Right atrium auricular region (tissue), 2 donors: Measurements from ENCODE around the gene EFNA5. TPM values are rescaled to one million over a fixed set of nuclear protein-coding genes. Genes with fewer than 3 reads are reported as not detected.

Experiments used
- DNase-seq: peaks from one replicate; pipeline ENCODE4 v3.0.0-alpha.2; 2019; ENCODE audit warnings: low spot score
- H3K27ac ChIP-seq, 2 donors: fragments of 200-600 bp; sonication (generic); 1 replicate in 1 of 2; 2 replicates in 1 of 2; pipeline ENCODE4 v1.5.1; 2016 to 2019
- H3K27me3 ChIP-seq, 2 donors: fragments of 200-600 bp; sonication (generic); one replicate each; pipeline versions ENCODE4 v1.5.1 to v1.6.0; 2017 to 2019
- H3K36me3 ChIP-seq: fragments of 200-600 bp; sonication (generic); one replicate; pipeline ENCODE4 v1.5.1; 2016
- H3K4me1 ChIP-seq, 2 donors: fragments of 200-600 bp; sonication (generic); one replicate each; pipeline versions ENCODE4 v1.5.1 to v1.6.0; 2017 to 2019
- H3K4me3 ChIP-seq, 2 donors: fragments of 200-600 bp; sonication (generic); 1 replicate in 1 of 2; 2 replicates in 1 of 2; pipeline ENCODE4 v1.5.1; 2017 to 2019; ENCODE audit warnings: mild to moderate bottlenecking in 1 of 2, moderate library complexity in 1 of 2
- H3K9me3 ChIP-seq, 2 donors: fragments of 200-600 bp; sonication (generic); one replicate each; pipeline ENCODE4 v1.5.1; 2019
- total RNA-seq, 2 donors: library from RNA; depleted of rRNA; stranded (reverse); fragments of >200 nt; gene quantifications; one replicate each; pipeline ENCODE4 v1.1.0, GENCODE V29; 2016
- TF ChIP-seq, protein P1 (sequence below), 2 donors: fragments of 200-600 bp; sonication (generic); IDR thresholded peaks; one replicate each; pipeline ENCODE4 v1.5.1; 2019; ENCODE audit warnings: antibody characterized with exemption in 2 of 2

Gene EFNA5
- total RNA-seq, 2 donors from 2014 or later = 17.0 to 19.2 TPM

DNA sequence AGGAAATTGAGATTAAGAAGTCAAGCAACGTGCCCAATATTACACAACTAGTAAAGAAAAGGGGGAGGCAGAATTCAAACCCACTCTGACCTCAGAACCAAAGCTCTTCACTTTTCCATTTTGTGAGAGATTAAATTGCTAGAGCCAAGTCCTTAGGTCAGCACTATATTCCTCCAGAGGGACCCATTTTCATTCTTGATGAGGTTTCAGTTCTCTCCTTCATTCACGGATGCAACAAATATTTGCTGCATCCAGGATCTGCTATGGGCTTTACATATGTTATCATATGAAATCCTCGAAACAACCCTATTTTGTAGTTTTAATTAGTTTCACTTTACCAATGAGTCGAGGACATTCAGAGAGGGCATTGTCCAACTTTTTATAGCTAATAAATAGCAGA is 239.2 kb downstream of the EFNA5 start:
- Histone ChIP-seq H3K9me3 (no peaks in the 10 kb centered on the region), H3K4me3 (no peak overlapping the region), H3K27me3 (no peaks in the 10 kb centered on the region), H3K4me1 (peaks cover 0 to 14% of the 10 kb centered on the region in 2 donors), H3K27ac (peak overlapping the region in 1 of 2 donors; percentile 40), H3K36me3 (no peaks in the 10 kb centered on the region)
- no peak for DNase-seq
- TF ChIP-seq, protein P1, sequence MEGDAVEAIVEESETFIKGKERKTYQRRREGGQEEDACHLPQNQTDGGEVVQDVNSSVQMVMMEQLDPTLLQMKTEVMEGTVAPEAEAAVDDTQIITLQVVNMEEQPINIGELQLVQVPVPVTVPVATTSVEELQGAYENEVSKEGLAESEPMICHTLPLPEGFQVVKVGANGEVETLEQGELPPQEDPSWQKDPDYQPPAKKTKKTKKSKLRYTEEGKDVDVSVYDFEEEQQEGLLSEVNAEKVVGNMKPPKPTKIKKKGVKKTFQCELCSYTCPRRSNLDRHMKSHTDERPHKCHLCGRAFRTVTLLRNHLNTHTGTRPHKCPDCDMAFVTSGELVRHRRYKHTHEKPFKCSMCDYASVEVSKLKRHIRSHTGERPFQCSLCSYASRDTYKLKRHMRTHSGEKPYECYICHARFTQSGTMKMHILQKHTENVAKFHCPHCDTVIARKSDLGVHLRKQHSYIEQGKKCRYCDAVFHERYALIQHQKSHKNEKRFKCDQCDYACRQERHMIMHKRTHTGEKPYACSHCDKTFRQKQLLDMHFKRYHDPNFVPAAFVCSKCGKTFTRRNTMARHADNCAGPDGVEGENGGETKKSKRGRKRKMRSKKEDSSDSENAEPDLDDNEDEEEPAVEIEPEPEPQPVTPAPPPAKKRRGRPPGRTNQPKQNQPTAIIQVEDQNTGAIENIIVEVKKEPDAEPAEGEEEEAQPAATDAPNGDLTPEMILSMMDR (IDR thresholded peaks at IDR 0.05) = no peak

DNA sequence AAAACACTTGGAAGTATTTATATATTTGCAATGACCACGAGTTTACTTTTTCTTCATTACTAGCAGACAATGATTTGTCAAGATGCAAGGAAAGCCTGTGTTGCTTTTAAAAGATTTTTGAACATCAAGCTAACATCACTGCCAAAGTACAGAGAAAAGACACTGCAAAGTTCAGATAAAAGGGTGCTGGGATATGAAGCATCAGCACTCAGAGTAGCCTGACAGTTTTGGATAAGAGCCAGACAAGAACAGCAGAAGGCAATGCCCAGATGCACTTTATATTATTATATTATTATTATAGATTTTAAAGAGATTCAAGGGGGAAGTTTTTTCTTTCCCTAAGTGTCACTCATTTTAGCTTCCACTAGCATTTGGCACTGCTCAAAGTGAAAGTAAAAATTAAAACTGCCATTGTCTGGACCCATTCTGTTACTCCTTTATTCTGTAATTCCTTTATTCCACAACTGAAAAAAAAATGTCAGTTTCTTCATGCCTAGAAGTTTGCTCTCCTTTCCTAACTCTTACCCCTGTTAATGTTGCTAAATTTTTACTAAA is 240.6 kb downstream of the EFNA5 start:
- Histone ChIP-seq H3K27me3 (no peaks in the 10 kb centered on the region), H3K4me1 (peaks cover 0 to 15% of the 10 kb centered on the region in 2 donors), H3K4me3 (no peak overlapping the region), H3K9me3 (no peaks in the 10 kb centered on the region), H3K27ac (peak overlapping the region in 1 of 2 donors; percentile 54), H3K36me3 (no peaks in the 10 kb centered on the region)
- DNase-seq = no peak
- TF ChIP-seq, protein P1 (IDR thresholded peaks at IDR 0.05) = no peak

GRCh38 chr5:107428303-107428813 is 242.4 kb downstream of the EFNA5 start:
- H3K36me3 ChIP-seq = no peaks in the 10 kb centered on the region
- H3K9me3 ChIP-seq = no peaks in the 10 kb centered on the region
- DNase-seq = no peak
- H3K27ac ChIP-seq = peak overlapping the region; percentile 0 to 54
- TF ChIP-seq, protein P1 (IDR thresholded peaks at IDR 0.05) = no peak
- H3K4me1 ChIP-seq = peaks cover 0 to 18% of the 10 kb centered on the region in 2 donors
- H3K4me3 ChIP-seq = no peak overlapping the region
- H3K27me3 ChIP-seq = no peaks in the 10 kb centered on the region

DNA sequence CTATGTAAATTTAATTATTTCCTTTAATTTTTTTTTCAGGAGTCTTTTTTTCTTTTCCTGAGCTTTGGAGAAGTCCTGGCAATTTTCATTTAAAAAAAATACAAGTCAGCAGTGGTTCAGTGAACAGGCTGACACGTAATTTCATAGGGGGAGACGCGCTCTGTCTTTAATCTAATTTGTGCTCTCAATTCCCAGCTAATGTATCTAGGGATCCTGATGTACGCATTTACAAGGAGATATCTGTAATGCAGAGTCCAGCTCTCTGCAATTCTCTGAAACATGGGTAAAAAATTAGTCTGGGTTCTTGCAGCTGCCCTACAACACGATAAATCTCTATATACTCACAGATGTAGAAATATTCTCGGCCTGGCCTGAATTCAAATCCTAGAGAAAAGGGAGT is 243.9 kb downstream of the EFNA5 start:
- no peak for DNase-seq
- no peaks in the 10 kb centered on the region for H3K9me3 ChIP-seq
- TF ChIP-seq, protein P1 (IDR thresholded peaks at IDR 0.05) = no peak
- peaks cover 0 to 14% of the 10 kb centered on the region in 2 donors for H3K4me1 ChIP-seq
- H3K4me3 ChIP-seq = no peak overlapping the region
- no peaks in the 10 kb centered on the region for H3K27me3 ChIP-seq
- H3K36me3 ChIP-seq = no peaks in the 10 kb centered on the region
- H3K27ac ChIP-seq = no peak overlapping the region

DNA sequence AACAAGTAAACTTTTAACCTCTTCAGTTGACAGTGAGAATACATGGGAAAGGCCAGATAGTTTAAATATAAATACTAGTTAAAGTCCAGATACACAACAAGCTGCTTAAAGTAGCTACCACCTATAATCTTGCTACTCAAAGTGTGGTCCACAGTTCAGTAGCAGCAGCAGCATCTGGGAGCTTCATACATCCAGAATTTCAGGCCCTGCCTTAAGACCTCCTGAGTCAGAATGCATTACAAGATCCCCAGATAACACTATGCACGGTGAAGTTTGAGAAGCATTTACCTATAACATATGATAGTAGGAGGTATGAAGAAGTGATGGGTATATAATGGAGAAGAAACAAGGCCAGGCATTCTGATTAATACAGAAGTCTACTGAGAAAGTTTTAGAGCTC is 244.5 kb downstream of the EFNA5 start:
- DNase-seq = no peak
- H3K27me3 ChIP-seq = no peaks in the 10 kb centered on the region
- H3K9me3 ChIP-seq = no peaks in the 10 kb centered on the region
- no peak overlapping the region for H3K4me3 ChIP-seq
- H3K4me1 ChIP-seq = peaks cover 0 to 10% of the 10 kb centered on the region in 2 donors
- TF ChIP-seq, protein P1 (IDR thresholded peaks at IDR 0.05) = no peak
- H3K36me3 ChIP-seq = no peaks in the 10 kb centered on the region
- peak overlapping the region in 1 of 2 donors; percentile 32 for H3K27ac ChIP-seq
